Putamen (tissue), 1 donor: Measurements from ENCODE around the gene DAPK1.

ENCODE experiments used
- DNase-seq: peaks from one replicate; pipeline ENCODE4 v3.0.0-alpha.2; 2016; ENCODE audit warnings: low spot score

The DAPK1 gene

GRCh38 chr9:87686520-87687090, 188.9 kb downstream of the DAPK1 start:
- no peak for DNase-seq

- DNase-seq: no peak
Measured at GRCh38 chr9:87687207-87687606, 189.5 kb downstream of the DAPK1 start.

GRCh38 chr9:87694236-87694755, 196.6 kb downstream of the DAPK1 start:
- DNase-seq: no peak

- DNase-seq: no peak
Measured at GRCh38 chr9:87695523-87695922, 197.9 kb downstream of the DAPK1 start.

- DNase-seq: no peak
Measured at GRCh38 chr9:87696641-87697040, 199.0 kb downstream of the DAPK1 start.

GRCh38 chr9:87698069-87698809, 200.6 kb downstream of the DAPK1 start:
- no peak for DNase-seq

GRCh38 chr9:87699835-87700234, 202.2 kb downstream of the DAPK1 start:
- no peak for DNase-seq

GRCh38 chr9:87701491-87701890, 203.8 kb downstream of the DAPK1 start:
- DNase-seq: no peak

GRCh38 chr9:87701931-87702421, 204.3 kb downstream of the DAPK1 start:
- no peak for DNase-seq

- DNase-seq: no peak
Measured at GRCh38 chr9:87702921-87703320, 205.3 kb downstream of the DAPK1 start.

- DNase-seq: no peak
Measured at GRCh38 chr9:87703636-87704276, 206.1 kb downstream of the DAPK1 start.

GRCh38 chr9:87704342-87704741, 206.7 kb downstream of the DAPK1 start:
- no peak for DNase-seq

GRCh38 chr9:87706066-87706739, 208.5 kb downstream of the DAPK1 start:
- DNase-seq: no peak

GRCh38 chr9:87707805-87708506, 210.3 kb downstream of the DAPK1 start:
- no peak for DNase-seq

GRCh38 chr9:87708546-87708945, 210.9 kb downstream of the DAPK1 start:
- DNase-seq: no peak

- no peak for DNase-seq
Measured at GRCh38 chr9:87708986-87709728, 211.5 kb downstream of the DAPK1 start.

- DNase-seq: no peak
Measured at GRCh38 chr9:87710443-87710842, 212.8 kb downstream of the DAPK1 start.

- DNase-seq: no peak
Measured at GRCh38 chr9:87711857-87712800, 214.5 kb downstream of the DAPK1 start.

- no peak for DNase-seq
Measured at GRCh38 chr9:87712801-87713277, 215.2 kb downstream of the DAPK1 start.
